Prostate gland (tissue), 2 donors: ENCODE measurements around the gene LRRC46.

Experiments
- CTCF ChIP-seq, 4 experiments: fragments of 200-600 bp in 2 of 4; fragments of 450-650 bp in 2 of 4; sonication (generic) in 2 of 4; IDR thresholded peaks; 1 replicate in 3 of 4; 2 replicates in 1 of 4; pipeline ENCODE4 v1.5.1; 2016 to 2019; ENCODE audit warnings: antibody characterized with exemption in 4 of 4, mild to moderate bottlenecking in 2 of 4, moderate library complexity in 2 of 4
- POLR2A ChIP-seq: fragments of 450-650 bp; IDR thresholded peaks from one replicate; pipeline ENCODE4 v1.6.1; 2016; ENCODE audit warnings: antibody characterized with exemption, mild to moderate bottlenecking
- POLR2AphosphoS5 ChIP-seq: sonication (generic); formaldehyde crosslinking; IDR thresholded peaks from one replicate; pipeline ENCODE4 v1.6.1; 2017; ENCODE audit warnings: antibody characterized with exemption

- TF ChIP-seq CTCF (IDR thresholded peaks at IDR 0.05) (no peak), POLR2A (no peak), POLR2AphosphoS5 (no peak)
Observed at GRCh38 chr17:47806026-47806912, 25.2 kb upstream of the LRRC46 start.
